HEK293T (cell line): ENCODE data around the gene TBX1.

Source experiments
- ARNT ChIP-seq: fragments of 450-650 bp; IDR thresholded peaks from 2 replicates; pipeline ENCODE4 v1.6.1; 2017; ENCODE audit warnings: mild to moderate bottlenecking
- ELF4 ChIP-seq: fragments of 450-650 bp; IDR thresholded peaks from 2 replicates; pipeline ENCODE4 v1.6.1; 2017; ENCODE audit warnings: antibody characterized with exemption
- FOXM1 ChIP-seq: fragments of 450-650 bp; IDR thresholded peaks from 2 replicates; pipeline ENCODE4 v1.6.1; 2017; ENCODE audit warnings: mild to moderate bottlenecking, borderline replicate concordance
- SP1 ChIP-seq: fragments of 450-650 bp; IDR thresholded peaks from 2 replicates; pipeline ENCODE4 v1.6.1; 2017
- TARDBP ChIP-seq: fragments of 450-650 bp; IDR thresholded peaks from 2 replicates; pipeline ENCODE4 v1.6.1; 2016
- TF ChIP-seq, protein P1 (sequence below): fragments of 450-650 bp; IDR thresholded peaks from 2 replicates; pipeline ENCODE4 v1.6.1; 2016

DNA sequence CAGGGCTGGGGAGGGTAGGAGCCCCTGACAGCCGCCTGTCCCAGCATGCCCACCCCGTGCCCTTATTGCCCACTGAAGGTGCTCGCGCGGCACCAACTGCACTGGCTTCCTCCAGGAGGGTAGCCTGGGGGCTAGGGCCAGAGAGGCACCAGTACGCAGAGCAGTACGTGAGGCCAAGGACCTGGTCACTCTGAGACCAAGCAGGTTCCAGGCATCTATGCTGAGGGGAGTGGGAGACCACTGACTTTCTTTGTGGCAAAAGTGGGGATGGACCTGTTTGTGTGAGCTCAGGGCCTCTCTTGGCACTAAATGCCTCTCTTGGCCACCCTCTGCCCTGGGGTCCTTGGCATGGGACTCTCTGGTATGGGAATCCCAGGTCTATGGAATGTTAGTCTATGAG lies 26.4 kb upstream of the TBX1 start:
- TF ChIP-seq, protein P1, sequence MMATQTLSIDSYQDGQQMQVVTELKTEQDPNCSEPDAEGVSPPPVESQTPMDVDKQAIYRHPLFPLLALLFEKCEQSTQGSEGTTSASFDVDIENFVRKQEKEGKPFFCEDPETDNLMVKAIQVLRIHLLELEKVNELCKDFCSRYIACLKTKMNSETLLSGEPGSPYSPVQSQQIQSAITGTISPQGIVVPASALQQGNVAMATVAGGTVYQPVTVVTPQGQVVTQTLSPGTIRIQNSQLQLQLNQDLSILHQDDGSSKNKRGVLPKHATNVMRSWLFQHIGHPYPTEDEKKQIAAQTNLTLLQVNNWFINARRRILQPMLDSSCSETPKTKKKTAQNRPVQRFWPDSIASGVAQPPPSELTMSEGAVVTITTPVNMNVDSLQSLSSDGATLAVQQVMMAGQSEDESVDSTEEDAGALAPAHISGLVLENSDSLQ = no peak
- TF ChIP-seq FOXM1 (no peak), TARDBP (no peak), ARNT (no peak), ELF4 (no peak), SP1 (no peak)
